GM19397 (cell line): Measurements from ENCODE around the gene FNDC10.
"Not testable (repeated sequence)": the region's sequence is repeated elsewhere in the genome, so short reads cannot be mapped to it uniquely, and the experiment has no call there.

ENCODE experiments used
- ATAC-seq: cut with Tn5 transposase; IDR thresholded peaks from one replicate; pipeline ENCODE4 v1.9.1; 2021; ENCODE audit warnings: mild to moderate bottlenecking, moderate library complexity; ENCODE audit not compliant: unreplicated experiment

Gene FNDC10

DNA sequence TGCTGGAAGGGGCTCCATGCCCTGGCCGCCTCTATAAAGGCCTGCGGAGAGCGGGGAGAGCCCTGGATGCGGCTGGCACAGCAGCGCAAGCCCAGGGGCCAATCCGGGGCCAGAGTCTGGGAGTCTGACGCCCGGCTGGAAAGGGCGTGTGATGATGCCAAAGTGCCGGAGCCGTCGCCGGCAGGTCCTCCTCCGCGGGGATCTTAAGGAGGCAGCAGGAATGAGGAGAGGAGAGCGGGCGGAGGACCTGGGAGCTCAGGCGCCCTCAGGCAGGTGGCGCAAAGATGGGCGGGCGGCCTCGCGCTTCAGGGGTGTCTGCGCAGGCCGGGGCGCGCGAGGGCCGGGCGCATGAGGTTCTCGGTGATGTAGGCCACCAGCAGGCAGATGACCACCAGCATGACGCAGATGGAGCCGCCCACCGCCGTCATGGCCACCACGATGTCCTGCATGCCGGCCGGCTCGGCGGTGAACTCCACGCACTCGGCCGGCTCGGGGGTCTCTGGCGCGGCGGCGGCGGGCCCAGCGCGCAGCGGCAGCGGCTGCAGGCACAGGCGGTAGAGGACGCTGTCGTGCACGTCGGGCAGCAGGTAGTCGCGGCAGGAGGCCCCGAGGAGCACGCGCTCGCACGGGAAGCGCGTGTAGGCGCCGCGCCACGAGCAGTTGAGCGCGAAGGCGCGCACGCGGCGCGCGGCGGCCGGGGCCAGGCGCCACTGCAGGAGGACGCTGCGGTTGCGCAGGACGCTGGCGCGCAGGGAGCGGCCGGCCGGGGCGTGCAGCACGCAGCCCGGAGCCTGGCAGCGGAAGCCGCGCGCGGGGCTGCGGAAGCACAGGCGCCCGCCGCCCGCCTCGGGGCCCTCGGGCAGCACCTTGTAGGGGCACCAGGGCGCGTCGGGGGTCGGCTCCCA is 653 bp downstream of the FNDC10 start:
- no peak for ATAC-seq

DNA sequence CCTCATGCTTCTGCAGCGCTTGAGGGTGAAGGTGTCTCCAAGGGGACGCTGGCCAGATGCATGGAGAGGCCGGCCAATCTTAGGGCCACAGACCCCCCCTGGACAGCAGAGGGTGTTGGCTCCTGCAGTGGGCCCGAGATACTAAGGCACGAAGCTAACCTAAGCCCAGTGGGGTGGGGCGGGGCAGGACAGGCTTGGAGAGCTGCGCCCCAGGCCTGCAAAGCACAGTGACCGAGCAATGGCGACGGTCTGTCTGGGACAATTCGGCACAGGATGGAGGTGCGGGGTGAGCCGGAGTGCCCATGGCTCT is 1.3 kb downstream of the FNDC10 start:
- no peak for ATAC-seq

DNA sequence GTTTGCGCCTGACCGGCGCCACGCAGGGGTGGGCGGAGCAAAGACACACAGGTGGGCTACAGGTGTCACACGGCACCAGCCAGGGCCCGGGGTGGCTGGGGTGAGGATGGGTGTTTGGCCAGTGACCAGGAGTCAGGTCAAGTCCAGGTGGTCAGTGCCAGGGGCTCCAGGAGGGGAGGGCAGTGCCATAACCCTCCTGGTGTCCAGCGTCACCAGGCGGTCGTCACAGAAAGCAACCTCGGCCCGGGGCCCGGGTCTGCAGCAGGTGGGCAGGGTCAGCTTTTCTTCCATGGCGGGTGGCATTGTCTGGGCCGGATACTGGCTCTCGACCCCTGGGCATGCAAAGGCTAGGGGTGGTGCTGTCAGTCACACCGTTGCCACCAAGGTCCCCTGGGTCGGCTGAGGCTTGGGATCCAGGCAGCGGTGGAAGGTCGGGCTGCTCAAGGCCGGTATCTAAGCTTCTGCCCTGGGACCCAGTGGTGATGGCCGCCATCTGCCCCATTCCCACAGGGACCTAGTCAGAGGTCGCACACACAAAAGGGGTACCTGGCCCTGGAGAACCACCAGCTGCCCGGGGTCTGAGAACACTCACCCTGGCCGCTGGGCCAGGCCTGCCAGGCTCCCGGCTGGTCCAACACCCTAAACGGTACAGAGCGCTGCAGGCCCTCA is 1.8 kb downstream of the FNDC10 start:
- no peak for ATAC-seq

DNA sequence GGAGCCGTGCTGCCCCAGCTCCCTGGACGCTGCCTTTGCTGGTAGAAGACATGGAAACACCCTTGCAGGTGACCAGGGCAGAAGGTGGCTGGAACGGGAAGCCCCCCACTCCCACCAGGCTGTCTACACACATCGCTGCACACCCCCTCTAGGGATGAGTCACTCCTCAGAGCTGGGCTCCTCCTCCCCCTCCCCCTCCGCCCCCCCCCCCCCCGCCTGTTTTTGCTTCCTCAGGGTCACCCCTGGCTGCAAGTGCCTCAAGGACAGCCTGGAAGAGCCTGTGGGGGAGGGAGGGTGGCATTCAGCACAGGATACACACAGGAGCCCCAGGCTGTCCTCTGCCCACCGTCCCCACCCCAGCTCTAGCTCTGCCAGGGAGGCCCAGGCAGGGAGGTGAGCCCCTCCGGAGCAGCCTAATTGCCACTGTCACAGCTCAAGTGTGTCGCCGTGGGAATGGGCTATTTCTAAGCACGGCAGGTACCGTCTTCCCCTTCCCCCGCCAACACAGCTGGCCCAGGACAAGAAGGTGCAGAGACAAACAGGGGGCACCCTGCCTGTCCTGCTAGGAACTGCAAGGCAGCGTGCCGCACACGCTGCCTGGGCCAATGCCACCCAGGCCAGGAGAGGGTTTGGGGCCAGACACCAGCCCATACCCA is 2.5 kb downstream of the FNDC10 start:
- no peak for ATAC-seq

DNA sequence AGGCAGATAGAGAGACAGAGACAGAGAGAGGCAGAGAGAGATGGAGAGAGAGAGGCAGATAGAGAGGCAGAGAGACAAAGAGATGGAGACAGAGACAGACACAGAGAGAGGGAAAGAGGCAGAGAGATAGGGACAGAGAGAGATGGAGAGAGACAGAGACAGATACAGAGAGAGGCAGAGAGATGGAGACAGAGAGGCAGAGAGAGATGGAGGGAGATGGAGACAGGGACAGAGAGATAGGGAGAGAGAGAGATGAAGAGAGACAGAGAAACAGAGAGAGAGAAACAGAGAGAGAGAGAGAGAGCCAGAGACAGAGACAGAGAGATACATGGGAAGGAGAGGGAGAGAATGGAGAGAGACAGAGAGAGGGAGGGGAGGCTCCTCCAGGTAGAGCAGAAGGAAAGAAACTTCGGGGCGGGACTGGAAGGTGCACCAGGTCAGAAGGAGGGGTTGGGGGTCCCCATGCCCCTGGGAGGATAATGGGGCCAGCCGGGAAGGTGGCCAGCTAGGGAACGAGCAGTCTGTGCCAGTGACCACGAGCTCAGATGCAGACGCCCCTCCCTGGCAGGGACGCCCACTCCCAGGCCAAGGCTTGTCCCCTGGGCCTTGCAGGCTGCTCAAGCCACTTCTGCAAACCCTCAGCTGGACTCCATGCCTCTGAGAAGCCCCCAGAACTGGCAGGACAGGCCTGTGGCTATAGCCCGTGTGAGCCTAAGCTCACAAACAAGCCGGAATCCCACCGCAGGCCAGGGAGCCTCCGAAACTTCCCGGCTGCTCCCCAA is 3.3 kb downstream of the FNDC10 start:
- ATAC-seq, result no peak

DNA sequence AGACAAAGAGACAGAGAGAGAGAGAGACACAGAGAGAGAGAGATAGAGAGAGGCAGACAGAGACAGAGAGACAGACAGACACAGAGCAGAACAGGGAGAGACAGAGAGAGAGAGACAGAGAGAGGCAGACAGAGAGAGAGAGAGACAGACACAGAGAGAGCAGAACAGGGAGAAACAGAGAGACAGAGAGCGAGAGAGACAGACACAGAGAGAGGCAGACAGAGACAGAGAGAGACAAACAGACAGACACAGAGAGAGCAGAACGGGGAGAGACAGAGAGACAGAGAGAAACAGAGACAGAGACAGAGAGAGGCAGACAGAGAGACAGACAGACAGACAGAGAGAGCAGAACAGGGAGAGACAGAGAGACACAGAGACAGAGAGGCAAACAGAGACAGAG is 4.6 kb downstream of the FNDC10 start:
- ATAC-seq, result not testable (repeated sequence)

DNA sequence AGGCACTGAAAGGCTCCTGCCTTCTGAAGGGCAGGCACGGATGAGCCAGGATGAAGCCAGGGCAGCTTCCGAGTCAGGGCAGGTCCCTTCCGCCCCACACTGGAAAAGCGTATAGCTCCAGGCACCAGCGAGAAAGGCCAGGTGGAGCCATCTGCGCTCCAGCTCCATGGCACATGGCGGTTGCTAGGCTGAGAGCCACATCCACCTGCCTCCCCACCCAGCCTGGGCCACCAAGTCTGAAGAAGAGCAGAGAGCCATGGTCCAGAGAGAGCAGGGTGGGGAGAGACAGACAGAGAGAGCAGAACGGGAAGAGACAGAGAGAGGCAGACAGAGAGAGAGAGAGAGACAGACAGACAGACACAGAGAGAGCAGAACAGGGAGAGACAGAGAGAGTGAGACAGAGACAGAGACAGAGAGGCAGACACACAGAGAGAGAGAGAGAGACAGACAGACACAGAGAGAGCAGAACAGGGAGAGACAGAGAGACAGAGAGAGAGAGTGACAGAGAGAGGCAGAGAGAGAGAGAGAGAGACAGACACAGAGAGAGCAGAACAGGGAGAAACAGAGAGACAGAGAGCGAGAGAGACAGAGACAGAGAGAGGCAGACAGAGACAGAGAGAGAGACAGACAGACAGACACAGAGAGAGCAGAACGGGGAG is 5.2 kb downstream of the FNDC10 start:
- no peak for ATAC-seq

DNA sequence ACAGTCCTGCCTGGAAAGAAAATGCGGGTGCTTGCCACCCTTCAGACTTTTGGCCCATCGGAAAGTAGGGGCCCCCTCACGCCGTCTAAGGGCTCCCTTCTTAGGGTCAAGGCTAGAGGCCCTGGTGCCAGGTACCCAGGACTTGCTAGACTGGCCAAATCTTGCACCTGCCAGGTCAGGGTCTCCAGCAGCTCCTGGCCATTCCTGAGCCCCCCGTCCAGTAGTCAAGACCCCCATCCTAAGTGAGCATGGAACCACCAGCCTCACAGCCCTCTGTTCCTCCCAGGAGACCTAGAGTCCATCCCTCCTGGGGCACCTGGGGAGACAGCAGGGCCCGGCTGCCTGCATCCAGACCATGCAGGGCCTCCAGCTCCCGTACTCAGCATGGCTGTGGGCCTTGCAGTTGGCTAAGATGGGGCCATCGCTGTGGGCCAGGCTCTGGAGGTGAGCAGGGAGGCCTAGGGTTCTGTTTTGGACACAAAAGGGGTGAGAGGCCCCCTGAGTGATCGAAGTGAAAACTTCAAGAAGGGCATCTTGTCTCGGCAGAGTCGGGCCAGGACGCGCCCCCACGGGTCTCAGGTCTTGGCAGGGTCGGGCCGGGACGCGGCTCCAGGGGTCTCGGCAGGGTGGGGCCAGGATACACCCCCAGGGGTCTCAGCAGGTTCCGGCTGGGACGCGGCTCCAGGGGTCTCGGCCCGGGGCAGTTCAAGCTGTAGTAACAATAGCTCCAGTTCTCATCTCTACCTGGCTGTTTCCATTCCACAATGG is 5.9 kb downstream of the FNDC10 start:
- ATAC-seq, result no peak

DNA sequence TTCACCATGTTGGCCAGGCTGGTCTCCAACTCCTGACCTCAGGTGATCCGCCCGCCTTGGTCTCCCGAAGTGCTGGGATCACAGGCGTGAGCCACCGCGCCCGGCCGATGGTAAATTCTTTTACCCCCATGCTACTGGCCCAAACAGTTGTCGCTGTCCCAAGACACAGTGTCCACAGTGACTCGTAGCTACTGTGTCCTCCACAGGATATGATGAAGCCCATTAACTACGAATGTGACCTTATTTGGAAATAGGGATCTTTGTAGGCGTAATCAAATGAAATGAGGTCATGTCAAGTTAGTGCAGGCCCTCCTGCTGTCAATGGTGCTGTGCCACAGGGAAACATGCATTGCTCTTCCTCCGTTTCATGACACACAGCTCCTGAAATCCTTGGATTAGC is 8.5 kb downstream of the FNDC10 start:
- ATAC-seq, result no peak

DNA sequence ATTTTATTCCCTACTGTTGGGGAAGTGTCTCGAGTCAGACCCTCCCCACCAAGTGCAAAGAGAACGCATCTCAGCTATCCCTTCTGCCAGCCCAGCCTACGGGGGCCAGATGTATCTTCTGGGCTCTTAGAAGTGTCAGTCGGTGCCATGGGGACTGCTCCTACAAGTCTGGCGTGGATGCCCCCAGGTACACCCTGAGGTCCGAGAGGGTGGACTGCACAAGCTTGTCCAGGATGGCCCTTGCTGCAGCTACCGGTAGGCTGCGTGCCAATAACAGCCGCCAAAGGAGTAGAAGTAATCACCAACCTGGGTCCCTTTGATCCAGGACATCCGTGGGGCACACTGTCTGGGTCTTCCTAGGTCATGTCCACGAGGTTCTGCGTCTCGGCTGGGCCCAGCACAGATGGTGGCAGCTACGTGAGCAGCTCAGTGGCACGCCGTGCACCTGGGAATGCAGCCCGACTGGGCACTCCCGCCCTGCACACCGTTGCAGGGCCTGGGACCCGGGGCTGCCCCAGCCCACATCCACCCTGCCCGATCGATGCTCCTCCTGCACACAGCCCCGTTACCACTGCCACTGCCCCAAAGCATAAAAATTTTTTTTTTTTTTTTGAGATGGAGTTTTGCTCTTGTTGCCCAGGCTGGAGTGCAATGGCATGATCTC is 16.5 kb downstream of the FNDC10 start:
- no peak for ATAC-seq

DNA sequence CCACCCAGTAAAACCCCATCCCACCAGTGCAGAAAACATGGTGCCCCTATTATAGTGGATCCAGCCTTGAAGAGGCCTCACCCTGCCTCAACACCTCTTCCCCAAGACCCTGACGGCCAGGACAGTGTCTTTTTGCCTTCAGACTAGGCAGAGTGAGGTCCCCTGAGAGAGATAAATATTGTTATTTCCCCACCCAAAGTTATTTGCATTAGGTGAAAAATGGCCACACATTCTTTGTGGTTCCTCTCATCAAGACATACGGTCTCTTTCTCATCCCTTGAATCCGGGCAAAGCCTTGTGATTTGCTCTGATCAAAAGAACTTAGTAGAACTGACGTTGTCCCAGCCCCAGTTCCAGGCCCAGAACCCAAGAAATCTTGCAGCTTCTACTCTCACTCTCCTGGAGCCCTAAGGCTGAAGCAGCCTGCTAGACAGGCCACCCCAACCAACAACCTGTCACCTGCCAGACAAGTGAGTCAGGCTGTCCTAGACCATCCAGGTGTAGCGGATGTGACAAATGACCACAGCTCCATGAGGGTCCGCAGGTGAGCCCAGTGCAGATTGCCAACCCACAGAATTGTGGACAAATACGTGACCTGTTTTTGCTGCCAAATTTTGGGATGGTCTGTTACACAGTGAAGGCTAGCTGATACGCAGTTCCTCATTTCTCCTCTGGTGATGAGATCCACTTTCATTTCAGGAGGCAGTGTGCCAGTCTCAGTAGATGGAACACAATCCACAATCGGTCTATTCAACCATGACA is 17.2 kb downstream of the FNDC10 start:
- ATAC-seq, result no peak

DNA sequence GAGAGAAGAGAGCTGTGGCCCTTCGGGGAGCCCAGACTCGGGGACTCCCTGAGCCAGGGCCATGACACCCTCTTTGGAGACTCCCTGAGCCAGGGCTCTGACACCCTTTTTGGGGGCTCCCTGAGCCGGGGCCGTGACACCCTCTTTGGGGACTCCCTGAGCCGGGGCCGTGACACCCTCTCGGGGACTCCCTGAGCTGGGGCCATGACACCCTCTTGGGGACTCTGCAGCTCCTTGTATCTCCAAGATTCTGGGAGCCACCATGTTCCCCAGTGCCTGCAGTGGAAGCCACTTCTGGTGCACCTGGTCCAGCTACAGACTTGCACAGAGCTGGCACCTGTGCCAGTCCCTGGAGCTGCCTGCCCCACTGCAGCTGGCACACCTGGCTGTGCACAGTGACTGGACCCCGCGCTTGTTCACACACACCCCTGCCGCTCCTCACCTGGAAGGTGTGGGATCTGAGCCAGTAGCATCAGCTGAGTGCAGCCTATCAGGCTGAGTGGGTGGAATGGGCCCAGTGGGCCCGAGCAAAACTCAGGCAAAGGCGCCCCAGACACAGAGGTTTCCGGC is 21.5 kb downstream of the FNDC10 start:
- no peak for ATAC-seq

DNA sequence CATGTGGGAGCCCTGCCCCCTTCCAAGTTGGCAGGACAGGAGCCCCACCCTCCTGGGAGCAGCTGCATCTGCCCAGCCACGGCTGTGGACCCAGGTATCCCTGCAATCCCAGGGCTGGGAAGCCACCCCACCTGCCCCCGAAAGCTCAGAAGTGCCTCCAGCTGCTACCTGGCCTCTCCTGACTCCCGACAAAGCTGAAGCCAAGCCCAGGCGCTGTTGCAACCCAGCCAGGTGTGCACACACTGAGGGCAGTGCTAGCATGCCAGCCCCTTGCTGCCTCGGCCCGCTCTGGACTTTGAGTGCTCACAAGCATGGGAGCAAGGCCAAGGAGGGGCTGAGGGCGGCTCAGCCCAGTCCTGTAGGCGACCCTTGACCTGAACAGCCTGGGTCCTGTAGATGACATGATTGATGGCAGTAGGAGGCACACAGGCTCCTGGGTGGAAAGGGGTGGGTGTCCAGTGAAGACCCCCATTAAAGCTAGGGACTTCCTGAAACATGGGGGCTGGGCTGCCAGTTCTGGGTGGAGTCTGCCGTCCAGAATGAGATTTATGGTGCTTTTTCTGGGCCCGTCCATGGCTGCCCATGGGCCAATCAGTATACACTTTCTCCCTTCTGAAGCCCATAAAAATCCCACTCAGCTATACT is 22.4 kb downstream of the FNDC10 start:
- no peak for ATAC-seq

DNA sequence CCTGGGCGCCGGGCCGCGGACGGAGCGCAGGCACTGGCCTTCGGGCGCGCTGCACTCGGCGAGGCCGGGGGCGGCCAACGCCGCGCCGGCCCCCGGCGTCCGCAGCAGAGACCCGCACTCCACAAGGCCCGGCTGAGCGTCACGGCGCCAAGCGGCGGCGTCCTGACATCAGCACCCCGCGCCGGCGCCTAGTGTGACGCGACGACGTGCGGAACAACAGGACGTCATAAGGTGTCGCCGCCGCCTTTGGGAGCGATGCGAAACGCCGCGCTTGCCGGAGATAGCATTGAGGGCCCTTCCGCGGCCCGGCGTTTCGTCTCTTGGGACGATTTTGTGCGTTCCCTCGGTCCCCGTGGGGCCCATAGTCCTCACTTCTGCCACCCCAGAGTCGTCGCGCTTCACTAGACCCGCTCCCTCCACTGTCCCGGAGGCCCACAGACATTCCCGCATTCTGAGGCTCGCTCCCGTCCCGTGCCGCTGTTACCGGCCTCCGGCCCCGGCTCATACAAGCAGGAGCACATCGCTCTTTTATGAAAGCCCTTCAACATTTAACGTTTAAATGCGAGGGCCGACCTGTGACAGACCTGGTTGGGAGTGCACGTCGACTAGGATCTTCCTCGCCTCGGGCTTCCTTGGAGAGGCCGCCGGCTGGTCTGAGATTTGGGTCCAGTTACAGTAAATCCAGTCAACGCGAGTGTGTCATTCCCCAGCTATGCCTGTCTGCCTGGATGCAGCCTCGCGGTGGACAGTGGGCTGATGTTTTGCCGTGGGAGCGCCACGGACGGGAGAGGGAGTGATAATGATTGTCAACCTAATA is 25.0 kb downstream of the FNDC10 start, which contains the start of gene SSU72:
Gene SSU72 (minus strand): TSS at position 143 of the 817 bp plus-strand sequence. CDS start 306 bp downstream, outside the sequence.
- ATAC-seq, result peak; percentile 83

DNA sequence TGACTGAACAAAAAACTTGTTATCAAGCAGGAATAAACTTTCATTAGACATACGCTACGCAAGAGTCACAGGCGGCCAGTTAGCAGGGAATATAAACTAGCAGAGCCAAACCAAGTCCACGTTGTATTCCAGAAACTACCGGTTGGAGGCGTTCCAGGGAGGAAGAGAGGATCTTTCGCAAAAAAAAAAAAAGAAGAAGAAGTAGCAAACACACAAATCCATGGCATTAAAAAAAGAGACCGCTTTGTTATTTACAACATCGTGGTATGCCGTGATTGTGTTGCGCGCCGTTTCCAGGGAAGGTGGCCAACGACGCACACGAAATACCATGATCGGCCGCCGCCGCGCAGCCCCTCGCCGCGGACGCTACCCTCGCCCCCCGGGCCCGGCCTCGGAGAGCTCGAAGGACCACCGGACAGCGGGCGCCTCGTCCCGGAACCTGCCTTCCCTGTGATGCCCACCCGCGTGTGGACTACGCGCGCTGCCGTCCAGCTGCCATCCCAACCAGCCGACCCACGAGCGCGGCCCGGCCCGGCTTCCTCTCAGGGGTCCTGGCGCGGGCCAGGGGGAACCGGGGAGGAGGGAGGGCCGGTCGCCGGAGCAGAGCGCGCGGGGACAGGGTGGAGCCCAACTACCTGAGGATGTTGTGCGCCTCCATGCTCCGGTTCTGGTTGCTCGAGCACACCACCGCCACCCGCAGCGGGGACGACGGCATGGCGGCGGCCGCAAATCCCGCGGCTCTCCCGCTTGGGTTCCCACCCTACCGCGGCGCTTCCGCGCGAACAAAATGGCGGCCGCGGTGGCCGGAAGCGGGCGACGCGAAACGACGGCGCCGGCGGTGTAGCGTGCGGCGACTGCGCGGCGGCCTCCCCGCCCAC is 25.9 kb downstream of the FNDC10 start:
- peak; percentile 84 for ATAC-seq

DNA sequence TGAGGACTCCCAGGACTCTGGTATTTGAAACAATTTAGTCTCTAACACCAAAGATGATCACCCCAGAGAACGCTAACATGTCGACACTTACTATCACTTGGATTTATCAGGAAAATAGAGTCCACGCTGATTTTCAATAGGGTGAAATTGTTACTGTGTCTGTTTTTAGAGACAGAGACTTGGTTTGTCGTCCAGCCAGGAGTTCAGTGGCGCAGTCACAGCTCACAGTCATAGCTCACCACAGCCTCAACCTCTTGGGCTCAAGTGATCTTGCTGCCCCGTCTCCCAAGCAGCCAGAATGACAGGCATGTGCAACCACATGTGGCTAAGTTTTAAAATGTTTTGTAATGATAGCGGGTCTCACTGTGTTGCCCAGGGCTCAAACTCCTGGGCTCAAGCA is 30.6 kb downstream of the FNDC10 start:
- no peak for ATAC-seq
